Measurements from ENCODE around the gene TP53TG5.

Gene TP53TG5

GRCh38 chr20:45329497-45330319 lies 48.4 kb downstream of the TP53TG5 start:
- no peak overlapping the region for H3K9ac ChIP-seq (ENCODE audit: low read length)

GRCh38 chr20:45328451-45328850 lies 49.7 kb downstream of the TP53TG5 start:
- Histone ChIP-seq H3K27ac (ENCODE audit: low read length) (no peak overlapping the region), H3K27me3 (ENCODE audit: control insufficient read depth, insufficient read depth, low read length) (no peaks in the 10 kb centered on the region), H3K4me3 (ENCODE audit: low read length) (no peak overlapping the region), H3K36me3 (ENCODE audit: control insufficient read depth, low read depth, low read length) (peaks cover 47% of the 10 kb centered on the region), H3K9me3 (ENCODE audit: control insufficient read depth, low read depth, low read length) (no peaks in the 10 kb centered on the region), H3K9ac (ENCODE audit: low read length) (no peak overlapping the region), H3K4me1 (ENCODE audit: control insufficient read depth, low read depth, low read length) (no peaks in the 10 kb centered on the region)

More at GRCh38 chr20:45329497-45330319, 48.4 kb downstream of the TP53TG5 start:
- H3K27me3 ChIP-seq (ENCODE audit: control insufficient read depth, insufficient read depth, low read length), result no peaks in the 10 kb centered on the region
- H3K4me1 ChIP-seq (ENCODE audit: control insufficient read depth, low read depth, low read length), result no peaks in the 10 kb centered on the region
- peaks cover 47% of the 10 kb centered on the region for H3K36me3 ChIP-seq (ENCODE audit: control insufficient read depth, low read depth, low read length)
- no peak overlapping the region for H3K27ac ChIP-seq (ENCODE audit: low read length)
- H3K4me3 ChIP-seq (ENCODE audit: low read length), result no peak overlapping the region
- H3K9me3 ChIP-seq (ENCODE audit: control insufficient read depth, low read depth, low read length), result no peaks in the 10 kb centered on the region

- H3K4me3 ChIP-seq (ENCODE audit: low read length), result no peak overlapping the region
- H3K9ac ChIP-seq (ENCODE audit: low read length), result no peak overlapping the region
- no peaks in the 10 kb centered on the region for H3K9me3 ChIP-seq (ENCODE audit: control insufficient read depth, low read depth, low read length)
- no peaks in the 10 kb centered on the region for H3K4me1 ChIP-seq (ENCODE audit: control insufficient read depth, low read depth, low read length)
- no peak overlapping the region for H3K27ac ChIP-seq (ENCODE audit: low read length)
- no peaks in the 10 kb centered on the region for H3K27me3 ChIP-seq (ENCODE audit: control insufficient read depth, insufficient read depth, low read length)
- peaks cover 33% of the 10 kb centered on the region for H3K36me3 ChIP-seq (ENCODE audit: control insufficient read depth, low read depth, low read length)
Measured at GRCh38 chr20:45325371-45325770, 52.8 kb downstream of the TP53TG5 start.

- Histone ChIP-seq H3K27ac (ENCODE audit: low read length) (no peak overlapping the region), H3K9ac (ENCODE audit: low read length) (no peak overlapping the region), H3K9me3 (ENCODE audit: control insufficient read depth, low read depth, low read length) (no peaks in the 10 kb centered on the region), H3K27me3 (ENCODE audit: control insufficient read depth, insufficient read depth, low read length) (no peaks in the 10 kb centered on the region), H3K4me1 (ENCODE audit: control insufficient read depth, low read depth, low read length) (no peaks in the 10 kb centered on the region), H3K36me3 (ENCODE audit: control insufficient read depth, low read depth, low read length) (peaks cover 17% of the 10 kb centered on the region), H3K4me3 (ENCODE audit: low read length) (no peak overlapping the region)
Measured at GRCh38 chr20:45323731-45324130, 54.4 kb downstream of the TP53TG5 start.

GRCh38 chr20:45322952-45323383 lies 55.2 kb downstream of the TP53TG5 start:
- no peaks in the 10 kb centered on the region for H3K9me3 ChIP-seq (ENCODE audit: control insufficient read depth, low read depth, low read length)
- H3K9ac ChIP-seq (ENCODE audit: low read length), result no peak overlapping the region
- no peaks in the 10 kb centered on the region for H3K27me3 ChIP-seq (ENCODE audit: control insufficient read depth, insufficient read depth, low read length)
- no peak overlapping the region for H3K4me3 ChIP-seq (ENCODE audit: low read length)
- H3K36me3 ChIP-seq (ENCODE audit: control insufficient read depth, low read depth, low read length), result peaks cover 10% of the 10 kb centered on the region
- H3K27ac ChIP-seq (ENCODE audit: low read length), result no peak overlapping the region
- no peaks in the 10 kb centered on the region for H3K4me1 ChIP-seq (ENCODE audit: control insufficient read depth, low read depth, low read length)
